RPMI8226 (cell line): Measurements from ENCODE around the gene QSOX1.

Experiments
- DNase-seq: peaks from one replicate; pipeline ENCODE4 v3.0.0-alpha.2; 2015

QSOX1 gene

DNA sequence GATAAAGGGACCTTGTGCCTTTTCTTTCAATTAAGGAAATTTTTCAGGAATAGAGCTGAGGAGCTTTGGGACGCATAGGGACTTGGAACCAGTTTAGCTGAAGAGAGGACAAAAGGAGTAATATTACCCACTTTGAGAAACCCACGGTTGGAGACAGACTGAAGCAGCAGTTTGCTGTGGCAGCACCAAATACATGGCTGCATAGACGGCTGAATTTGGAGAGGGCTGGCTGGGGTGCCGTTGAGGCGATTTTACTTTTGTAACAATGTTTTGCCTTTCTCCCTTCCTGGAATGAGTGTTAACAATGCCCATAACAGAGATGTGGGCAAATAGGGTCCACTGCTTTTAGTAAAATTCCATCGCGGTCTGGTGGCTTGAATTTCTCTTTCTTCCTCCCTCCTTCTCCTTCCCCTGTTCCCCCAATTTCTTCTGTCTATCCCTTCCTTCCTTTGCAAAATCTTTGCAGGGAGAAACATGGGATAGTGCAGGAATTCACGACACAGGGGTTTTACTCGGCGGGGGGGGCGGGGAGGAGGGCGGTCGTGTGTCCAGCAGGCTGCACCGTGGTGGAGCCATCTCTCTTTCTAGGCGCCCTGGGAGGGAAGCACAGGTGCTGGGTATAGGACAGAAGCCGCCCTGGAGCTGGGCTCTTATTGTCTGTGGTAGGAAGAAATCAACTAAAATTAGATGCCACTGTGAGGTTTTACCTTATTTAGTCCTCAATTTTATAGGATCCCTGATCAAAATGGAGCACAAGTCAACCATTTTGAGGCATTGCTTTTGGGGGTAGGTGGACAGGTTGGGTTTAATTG, 82.2 kb downstream of the QSOX1 start:
- DNase-seq = no peak

GRCh38 chr1:180237869-180238476, 83.3 kb downstream of the QSOX1 start:
- no peak for DNase-seq

- no peak for DNase-seq
Observed at GRCh38 chr1:180238675-180239074, 84.0 kb downstream of the QSOX1 start.

GRCh38 chr1:180239145-180240096, 84.8 kb downstream of the QSOX1 start:
- DNase-seq = no peak

DNA sequence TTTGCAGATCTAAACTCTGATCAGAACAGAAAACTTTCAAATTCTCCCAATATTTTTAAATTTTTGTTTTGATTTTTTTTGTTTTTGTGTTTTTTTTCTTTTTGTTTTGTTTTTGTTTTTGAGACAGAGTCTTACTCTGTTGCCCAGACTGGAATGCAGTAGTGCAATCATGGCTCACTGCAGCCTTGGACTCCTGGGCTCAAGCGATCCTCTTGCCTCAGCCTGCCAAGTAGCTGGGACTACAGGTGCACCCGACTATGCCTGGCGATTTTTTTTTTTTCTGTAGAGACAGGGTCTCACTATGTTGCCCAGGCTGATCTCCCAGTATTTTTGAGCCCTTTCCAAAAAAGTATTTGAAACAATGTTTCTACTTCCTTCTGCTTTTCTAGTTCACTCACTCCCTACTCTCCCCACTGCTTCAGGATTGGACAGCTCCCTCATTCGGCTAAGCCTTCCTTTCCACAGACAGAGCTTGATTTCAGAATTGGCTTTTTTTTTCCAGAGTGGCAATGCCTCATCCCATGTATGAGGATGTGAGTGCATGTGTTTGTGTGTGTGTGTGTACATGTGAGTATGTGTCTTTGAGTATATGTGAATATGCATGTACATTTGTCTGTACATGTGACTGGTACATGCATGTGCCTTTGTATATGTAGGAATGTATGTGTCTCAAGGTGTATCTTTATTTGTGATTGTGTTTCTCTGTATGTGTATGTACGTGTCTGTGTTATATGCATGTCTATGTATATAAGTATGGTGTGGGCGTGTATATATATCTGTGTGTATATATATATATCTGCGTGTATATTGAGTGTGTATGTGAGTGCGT, 87.3 kb downstream of the QSOX1 start:
- no peak for DNase-seq

GRCh38 chr1:180243517-180244221, 89.0 kb downstream of the QSOX1 start:
- DNase-seq = no peak

GRCh38 chr1:180244840-180245239, 90.2 kb downstream of the QSOX1 start:
- no peak for DNase-seq

DNA sequence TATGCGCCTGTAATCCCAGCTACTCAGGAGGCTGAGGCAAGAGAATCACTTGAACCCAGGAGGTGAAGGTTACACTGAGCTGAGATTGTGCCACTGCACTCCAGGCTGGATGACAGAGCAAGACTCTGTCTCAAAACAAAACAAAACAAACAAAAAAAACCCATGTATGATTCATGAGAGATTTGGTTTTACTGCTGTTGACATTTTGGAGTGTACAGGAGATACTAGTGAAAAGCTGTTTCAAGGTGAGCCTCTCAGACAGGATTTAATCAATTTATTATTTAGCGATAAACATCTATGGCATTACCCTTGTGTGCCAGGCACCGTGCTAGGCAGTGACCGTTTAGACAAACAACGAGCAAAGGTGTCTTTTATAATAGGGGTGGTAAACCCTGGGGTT, 91.9 kb downstream of the QSOX1 start:
- no peak for DNase-seq

DNA sequence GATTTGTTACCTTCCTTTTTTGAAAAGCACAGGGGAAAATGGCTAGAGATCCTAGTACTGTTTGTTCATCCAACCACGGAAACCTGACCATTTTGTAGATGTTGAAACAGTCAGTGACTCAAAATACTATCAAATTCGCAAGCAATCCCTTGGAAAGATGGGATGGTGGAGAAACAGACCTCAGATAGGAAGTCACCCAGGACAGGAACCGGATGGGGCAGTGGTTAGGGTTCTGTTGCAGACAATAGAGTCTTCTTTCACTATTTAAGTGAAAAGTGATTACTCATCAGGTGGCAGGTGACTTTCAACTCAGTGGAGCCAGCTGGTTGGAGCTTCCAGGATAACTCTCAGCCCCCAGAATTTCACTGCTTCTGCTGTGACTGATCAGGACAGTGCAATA, 92.4 kb downstream of the QSOX1 start:
- peak; percentile 35 for DNase-seq

DNA sequence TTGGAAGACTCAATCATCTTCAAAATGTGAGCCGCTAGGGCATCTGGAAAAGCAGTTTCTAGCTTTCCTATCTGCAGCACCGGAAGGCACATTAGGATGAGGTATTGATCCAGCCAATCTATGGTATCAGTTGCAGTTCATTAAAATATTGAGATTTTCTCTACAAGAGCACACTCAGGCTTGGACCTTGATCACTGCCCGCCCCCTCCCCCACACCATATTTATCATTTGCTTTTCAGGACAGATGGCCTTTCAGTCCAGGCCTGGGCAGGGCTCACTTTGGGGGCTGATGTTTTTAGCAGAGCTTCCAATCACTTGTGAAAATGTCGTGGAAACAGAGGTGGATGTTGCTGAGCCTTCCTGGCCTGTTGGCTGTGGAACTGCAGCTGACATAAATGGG, 92.9 kb downstream of the QSOX1 start:
- DNase-seq = no peak

DNA sequence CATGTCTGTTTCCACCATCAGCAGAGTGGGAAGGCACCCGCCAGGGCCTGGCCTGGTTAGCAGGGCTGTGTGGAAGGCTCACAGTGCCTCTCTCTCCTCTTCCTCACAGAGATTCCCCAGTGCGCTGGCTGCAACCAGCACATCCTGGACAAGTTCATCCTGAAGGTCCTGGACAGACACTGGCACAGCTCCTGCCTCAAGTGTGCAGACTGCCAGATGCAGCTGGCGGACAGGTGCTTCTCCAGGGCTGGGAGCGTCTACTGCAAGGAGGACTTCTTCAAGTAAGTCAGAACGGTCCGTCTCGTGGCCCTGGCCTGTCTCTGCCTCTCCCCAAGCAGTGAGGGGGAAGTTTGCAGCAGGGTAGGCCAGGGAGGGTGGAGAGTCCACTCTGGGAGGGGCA, 93.5 kb downstream of the QSOX1 start:
- DNase-seq = no peak

- peak; percentile 40 for DNase-seq
Observed at GRCh38 chr1:180248731-180249681, 94.3 kb downstream of the QSOX1 start.

- DNase-seq = no peak
Observed at GRCh38 chr1:180249725-180250498, 95.2 kb downstream of the QSOX1 start.

DNA sequence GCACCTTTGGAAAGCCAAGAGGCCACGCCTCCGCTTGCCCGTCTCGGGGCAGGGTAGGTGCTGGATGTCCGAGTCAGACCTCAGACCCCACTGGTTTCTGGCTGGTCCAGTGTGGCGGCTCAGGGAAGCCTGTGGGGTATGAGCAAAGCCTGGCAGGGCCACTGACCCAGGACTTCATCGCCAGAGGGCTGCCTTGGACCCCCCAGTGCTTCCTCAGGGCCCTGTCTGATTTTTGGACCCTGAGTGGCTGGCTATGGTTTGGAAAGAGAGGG, 95.8 kb downstream of the QSOX1 start:
- no peak for DNase-seq

- no peak for DNase-seq
Observed at GRCh38 chr1:180250883-180251509, 96.3 kb downstream of the QSOX1 start.

DNA sequence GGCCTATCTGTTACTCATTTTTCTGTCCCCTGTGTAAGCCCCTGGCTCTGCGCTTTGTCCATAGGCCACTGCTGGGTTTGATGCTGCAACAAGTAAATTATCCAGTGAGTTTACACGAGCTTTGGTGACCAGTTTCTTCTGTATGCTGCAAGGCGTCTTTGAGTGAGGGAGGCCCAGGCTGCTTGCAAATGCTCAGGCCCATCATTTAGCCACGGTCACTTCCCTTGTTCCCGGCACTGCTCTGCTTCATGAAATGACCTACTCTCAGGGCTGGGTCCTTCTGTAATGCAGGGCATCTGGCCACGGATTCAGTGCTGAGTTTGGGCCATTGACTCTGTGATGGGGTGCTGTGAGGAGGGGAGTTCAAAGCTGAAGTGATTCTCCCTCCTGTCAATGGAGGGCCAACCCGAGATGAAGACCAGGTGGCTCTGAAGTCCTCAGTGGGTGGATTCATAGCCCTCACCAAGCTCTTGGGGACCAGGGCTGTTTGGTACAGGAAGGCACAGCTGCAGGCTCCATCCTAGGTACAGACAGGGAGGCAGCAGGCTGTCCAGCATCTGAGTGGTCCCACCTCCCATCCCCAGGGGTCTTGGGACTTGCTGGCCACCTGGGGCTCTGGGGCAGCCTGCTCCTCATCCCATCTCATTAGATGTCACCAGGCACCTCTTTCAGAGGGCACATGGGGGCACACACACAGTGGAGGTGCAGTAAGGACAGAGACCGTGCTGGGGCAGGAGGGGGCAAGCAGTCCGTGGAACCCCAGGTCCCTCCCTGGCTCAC, 97.0 kb downstream of the QSOX1 start:
- DNase-seq = no peak

DNA sequence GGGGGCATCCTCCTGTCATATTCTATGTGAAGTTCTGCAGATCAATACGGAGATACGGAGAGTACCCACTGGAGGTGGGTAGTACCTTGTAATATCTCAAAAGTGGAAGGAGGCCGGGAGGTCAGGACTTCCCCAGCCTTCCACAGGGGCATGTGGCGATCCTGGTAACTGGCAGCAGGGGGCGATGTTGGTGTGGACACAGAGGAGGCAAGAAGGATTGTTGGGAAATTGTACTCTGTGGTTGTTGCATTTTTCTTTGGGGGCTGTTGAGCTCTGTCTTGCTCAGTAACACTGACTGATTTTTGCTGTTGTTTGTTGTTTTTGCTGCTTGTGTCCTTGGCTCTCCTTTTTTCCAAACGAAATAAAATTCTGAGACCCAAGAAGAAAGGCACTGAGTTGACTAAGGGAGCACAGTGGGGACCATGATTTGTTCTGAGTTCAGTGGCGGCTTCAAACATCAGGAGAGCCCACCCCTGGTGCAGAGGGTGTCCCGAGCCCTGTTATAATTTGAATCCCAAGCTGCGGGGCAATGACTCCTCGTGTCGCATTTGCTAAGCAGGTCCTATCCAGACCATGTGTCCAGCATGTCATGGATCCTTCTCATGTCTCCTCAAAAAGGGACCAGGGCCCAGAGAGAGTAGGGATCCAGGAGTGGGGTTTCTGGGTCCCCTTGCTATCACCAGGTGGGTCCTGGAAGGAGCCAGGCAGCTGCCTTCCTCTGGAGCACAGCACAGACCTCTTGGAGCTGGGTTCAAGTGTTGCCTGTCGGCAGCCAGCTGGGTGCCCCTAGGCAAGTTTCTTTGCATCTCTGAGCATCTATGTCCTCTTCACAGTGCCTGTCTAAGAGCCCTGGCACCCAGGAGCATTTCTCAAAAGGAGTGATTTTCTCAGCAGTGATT, 98.2 kb downstream of the QSOX1 start:
- DNase-seq = peak; percentile 86
